HCT116 (cell line): Measurements from ENCODE around the gene ZSWIM3. TPM values are rescaled to one million over a fixed set of nuclear protein-coding genes. Genes with fewer than 3 reads are reported as not detected.

Source experiments
- ATAC-seq: fragments of 200-7000 bp; cut with Tn5 transposase; 2 replicates; pipeline ENCODE4 v1.9.1; 2020; ENCODE audit warnings: mild to moderate bottlenecking, moderate library complexity
- BruUV-seq: library from RNA; stranded (reverse); fragments of 400-500 nt; replicated peaks from 2 replicates; lab custom pipeline; 2021; lab: Mats Ljungman, UMichigan
- CTCF ChIA-PET: fragments of 300-600 bp; sonication (Branson Sonifier 250); formaldehyde crosslinking; loops from one replicate; lab custom pipeline; 2021; ENCODE audit warnings: antibody characterized with exemption; lab: Charles Lee
- POLR2A ChIA-PET: fragments of 300-600, 350-600 bp; sonication (Branson Sonifier 250); formaldehyde crosslinking; loops from one replicate; lab custom pipeline; 2021; ENCODE audit warnings: antibody characterized with exemption; lab: Charles Lee
- RAD21 ChIA-PET, 2 experiments: fragments of 300-600 bp; sonication (Branson Sonifier 250); formaldehyde crosslinking; loops; one replicate each; lab custom pipeline; 2023; ENCODE audit warnings: low total read pairs in 2 of 2; ENCODE audit not compliant: uncharacterized antibody in 2 of 2, unreplicated experiment in 2 of 2, low non-redundant PET in 1 of 2; lab: Charles Lee
- DNase-seq: peaks from one replicate; pipeline ENCODE4 v3.0.0-alpha.2; 2010; ENCODE audit warnings: low read depth, low spot score
- H2AFZ ChIP-seq: fragments of 200-600 bp; shearing (Covaris generic), sonication (generic); 2 replicates; pipeline ENCODE4 v1.6.1; 2017; ENCODE audit warnings: low read depth, mixed run types, mixed read lengths, antibody characterized with exemption, low read length; ENCODE audit not compliant: poor library complexity, severe bottlenecking
- H3K27ac ChIP-seq: 2 replicates; pipeline ENCODE4 v1.5.1; 2012; ENCODE audit warnings: low read depth, low read length
- H3K27me3 ChIP-seq: fragments of 200-600 bp; sonication (generic); 2 replicates; pipeline ENCODE4 v1.6.1; 2016; ENCODE audit warnings: mixed run types, low read length, mixed read lengths; ENCODE audit not compliant: insufficient read depth
- H3K36me3 ChIP-seq, 2 experiments: fragments of 200-500 bp in 1 of 2; fragments of 200-600 bp in 1 of 2; sonication (Bioruptor generic) in 1 of 2; sonication (generic) in 1 of 2; 2 replicates each; pipeline versions ENCODE4 v1.5.1 to v1.6.1; 2014 to 2016; ENCODE audit warnings: low read length in 2 of 2, inconsistent platforms in 1 of 2, mixed read lengths in 1 of 2, mixed run types in 1 of 2; ENCODE audit not compliant: insufficient read depth in 2 of 2, control insufficient read depth in 1 of 2
- H3K4me1 ChIP-seq, 2 experiments: fragments of 200-600 bp in 1 of 2; sonication (generic) in 1 of 2; 2 replicates each; pipeline versions ENCODE4 v1.5.1 to v1.6.1; 2012 to 2017; ENCODE audit warnings: low read length in 2 of 2, inconsistent platforms in 1 of 2, mild to moderate bottlenecking in 1 of 2, mixed read lengths in 1 of 2, mixed run types in 1 of 2, moderate library complexity in 1 of 2; ENCODE audit not compliant: insufficient read depth in 2 of 2, control insufficient read depth in 1 of 2
- H3K4me2 ChIP-seq: fragments of 200-600 bp; sonication (generic); 2 replicates; pipeline ENCODE4 v1.6.1; 2017; ENCODE audit warnings: mixed run types, low read length, mixed read lengths
- H3K4me3 ChIP-seq, 2 experiments: fragments of 200-600 bp in 1 of 2; sonication (generic) in 1 of 2; replicated peaks in 1 of 2; 2 replicates each; pipeline ENCODE4 v1.5.1; 2011 to 2016; ENCODE audit warnings: low read length in 2 of 2, control low read depth in 1 of 2, low read depth in 1 of 2, mild to moderate bottlenecking in 1 of 2, mixed read lengths in 1 of 2, mixed run types in 1 of 2
- H3K79me2 ChIP-seq: fragments of 200-600 bp; sonication (generic); 2 replicates; pipeline ENCODE4 v1.6.1; 2017; ENCODE audit warnings: mild to moderate bottlenecking, mixed run types, low read length, moderate library complexity, mixed read lengths; ENCODE audit not compliant: insufficient read depth
- H3K9ac ChIP-seq: fragments of 200-600 bp; sonication (generic); 2 replicates; pipeline ENCODE4 v1.6.1; 2016; ENCODE audit warnings: low read length, mixed read lengths
- H3K9me2 ChIP-seq: fragments of 200-600 bp; sonication (generic), shearing (Covaris generic); 2 replicates; pipeline ENCODE4 v1.6.1; 2017; ENCODE audit warnings: mixed run types, mild to moderate bottlenecking, moderate library complexity; ENCODE audit not compliant: insufficient read depth
- H3K9me3 ChIP-seq, 2 experiments: fragments of 200-500 bp in 1 of 2; fragments of 200-600 bp in 1 of 2; sonication (Bioruptor generic) in 1 of 2; sonication (generic) in 1 of 2; 2 replicates each; pipeline ENCODE4 v1.6.1; 2014 to 2017; ENCODE audit warnings: low read length in 2 of 2, mixed read lengths in 2 of 2, inconsistent platforms in 1 of 2, low read depth in 1 of 2, mild to moderate bottlenecking in 1 of 2, mixed run types in 1 of 2, moderate library complexity in 1 of 2; ENCODE audit not compliant: control insufficient read depth in 1 of 2, insufficient read depth in 1 of 2
- H4K20me1 ChIP-seq: fragments of 200-600 bp; sonication (generic), shearing (Covaris generic); 2 replicates; pipeline ENCODE4 v1.6.1; 2017; ENCODE audit warnings: mixed run types, mild to moderate bottlenecking, moderate library complexity; ENCODE audit not compliant: insufficient read depth
- CEBPB ChIP-seq: IDR thresholded peaks from 2 replicates; pipeline ENCODE4 v1.6.1; 2012; ENCODE audit warnings: low read depth
- EGR1 ChIP-seq: IDR thresholded peaks from 2 replicates; pipeline ENCODE4 v1.6.1; 2012; ENCODE audit warnings: low read depth
- ELF1 ChIP-seq: IDR thresholded peaks from 2 replicates; pipeline ENCODE4 v1.6.1; 2012; ENCODE audit warnings: low read depth, borderline replicate concordance
- EZH2 ChIP-seq: fragments of 200-600 bp; sonication (generic); IDR thresholded peaks from 2 replicates; pipeline ENCODE4 v1.6.1; 2017; ENCODE audit warnings: antibody characterized with exemption, mixed run types
- EZH2phosphoT487 ChIP-seq: fragments of 200-600 bp; IDR thresholded peaks from 2 replicates; pipeline ENCODE4 v1.6.1; 2018; ENCODE audit warnings: antibody characterized with exemption, borderline replicate concordance
- FOSL1 ChIP-seq: IDR thresholded peaks from 2 replicates; pipeline ENCODE4 v1.6.1; 2012; ENCODE audit warnings: low read depth
- POLR2A ChIP-seq: IDR thresholded peaks from 2 replicates; pipeline ENCODE4 v1.7.0; 2011; ENCODE audit warnings: borderline replicate concordance; ENCODE audit not compliant: insufficient read depth, insufficient read length; ENCODE audit errors: extremely low read depth
- POLR2AphosphoS5 ChIP-seq: IDR thresholded peaks from 2 replicates; pipeline ENCODE4 v1.6.1; 2011; ENCODE audit warnings: mild to moderate bottlenecking, low read depth, low read length, moderate library complexity
- REST ChIP-seq: IDR thresholded peaks from 2 replicates; pipeline ENCODE4 v1.6.1; 2012; ENCODE audit warnings: low read depth
- SIN3A ChIP-seq: IDR thresholded peaks from 2 replicates; pipeline ENCODE4 v1.6.1; 2012; ENCODE audit warnings: low read depth
- SP1 ChIP-seq: IDR thresholded peaks from 2 replicates; pipeline ENCODE4 v1.6.1; 2012; ENCODE audit warnings: low read depth
- TCF7L2 ChIP-seq: IDR thresholded peaks from 2 replicates; pipeline ENCODE4 v1.7.0; 2011; ENCODE audit warnings: borderline replicate concordance, inconsistent platforms; ENCODE audit not compliant: insufficient read depth, insufficient read length; ENCODE audit errors: extremely low read depth
- ZNF274 ChIP-seq: fragments of 200-500 bp; sonication (Bioruptor generic); IDR thresholded peaks from 2 replicates; pipeline ENCODE4 v1.6.1; 2014; ENCODE audit warnings: mild to moderate bottlenecking, low read depth, low read length, inconsistent platforms
- intact Hi-C: fragments of 100-400 bp; cut with micrococcal nuclease; formaldehyde crosslinking; loops from 2 replicates; pipeline ENCODE4 v1.10.0; 2022
- total RNA-seq: library from RNA; stranded (reverse); gene quantifications from one replicate; pipeline ENCODE4 v1.2.1, GENCODE V29; 2021; ENCODE audit not compliant: unreplicated experiment

Gene ZSWIM3
- total RNA-seq, 1 experiment from 2014 or later = 1.8 TPM

GRCh38 chr20:45897289-45897688 is 39.9 kb downstream of the ZSWIM3 start:
- H3K4me1 ChIP-seq = peaks cover 2 to 4% of the 10 kb centered on the region in 2 experiments; a peak in 3 of 4 replicates
- ATAC-seq = no peak
- H3K27ac ChIP-seq = no peak overlapping the region
- H3K4me2 ChIP-seq = no peak overlapping the region
- H3K27me3 ChIP-seq = no peaks in the 10 kb centered on the region
- ChIA-PET RAD21 (no interaction called here), POLR2A (no interaction called here), CTCF (no interaction called here)
- H3K79me2 ChIP-seq = no peaks in the 10 kb centered on the region
- no peak for TF ChIP-seq REST
- TF ChIP-seq ELF1 = no peak
- TF ChIP-seq SIN3A = no peak
- no peak for TF ChIP-seq EZH2
- TF ChIP-seq TCF7L2 = no peak
- TF ChIP-seq POLR2AphosphoS5 = no peak
- TF ChIP-seq EZH2phosphoT487 = no peak
- no peak for TF ChIP-seq FOSL1
- TF ChIP-seq EGR1 = no peak
- no peak for TF ChIP-seq POLR2A
- TF ChIP-seq ZNF274 = no peak
- TF ChIP-seq CEBPB = no peak
- TF ChIP-seq SP1 = no peak
- no peak overlapping the region for H2AFZ ChIP-seq
- peaks cover 6 to 21% of the 10 kb centered on the region in 2 experiments; a peak in 3 of 4 replicates for H3K36me3 ChIP-seq
- H4K20me1 ChIP-seq = no peaks in the 10 kb centered on the region
- H3K9me3 ChIP-seq = no peaks in the 10 kb centered on the region
- H3K9ac ChIP-seq = no peak overlapping the region
- H3K9me2 ChIP-seq = no peaks in the 10 kb centered on the region
- no peak for DNase-seq
- BruUV-seq = no TSS peak
- no peak overlapping the region for H3K4me3 ChIP-seq
- intact Hi-C loops = no loop called here
